GM19463 (cell line): ENCODE results near the gene CRIP1.

ENCODE experiments used
- ATAC-seq: cut with Tn5 transposase; IDR thresholded peaks from one replicate; pipeline ENCODE4 v1.9.1; 2021; ENCODE audit warnings: mild to moderate bottlenecking, moderate library complexity; ENCODE audit not compliant: unreplicated experiment

The CRIP1 gene

GRCh38 chr14:105480199-105480746, 6.4 kb upstream of the CRIP1 start:
- no peak for ATAC-seq

GRCh38 chr14:105480807-105481801, 5.6 kb upstream of the CRIP1 start:
- peak; percentile 59 for ATAC-seq

- ATAC-seq, result peak; percentile 52
Observed at GRCh38 chr14:105481886-105482457, 4.7 kb upstream of the CRIP1 start.

DNA sequence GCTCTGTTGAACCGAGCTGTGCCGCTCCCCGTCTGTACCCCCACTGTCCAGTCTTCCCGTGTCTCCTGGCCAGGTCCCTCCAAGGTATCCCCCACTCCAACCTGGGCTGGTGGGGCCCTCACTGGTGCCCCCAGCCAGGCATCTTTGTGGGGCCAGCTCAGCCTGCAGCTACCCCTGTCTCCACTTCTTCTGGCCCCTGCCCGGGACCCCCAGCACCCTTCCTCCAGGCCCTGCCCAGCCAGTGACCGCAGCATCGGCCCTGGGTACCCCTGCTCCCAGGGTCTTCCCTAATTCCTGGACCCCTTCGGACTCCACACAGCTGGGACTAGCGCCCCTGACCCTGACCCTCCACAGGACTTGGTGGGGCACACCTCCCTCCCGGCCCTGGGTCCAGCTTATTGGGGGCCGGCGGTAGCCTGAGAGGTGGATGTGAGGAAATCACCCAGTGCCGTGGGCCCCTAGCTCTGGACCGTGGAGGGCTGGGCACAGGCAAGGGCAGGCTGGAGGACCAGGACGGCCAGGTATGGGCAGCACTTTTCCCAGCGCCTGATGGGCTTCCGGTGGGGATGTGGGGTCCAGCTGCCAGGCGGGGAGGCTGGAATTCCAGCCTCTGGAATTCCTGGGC, 4.1 kb upstream of the CRIP1 start:
- no peak for ATAC-seq

- no peak for ATAC-seq
Observed at GRCh38 chr14:105483300-105484068, 3.2 kb upstream of the CRIP1 start.

DNA sequence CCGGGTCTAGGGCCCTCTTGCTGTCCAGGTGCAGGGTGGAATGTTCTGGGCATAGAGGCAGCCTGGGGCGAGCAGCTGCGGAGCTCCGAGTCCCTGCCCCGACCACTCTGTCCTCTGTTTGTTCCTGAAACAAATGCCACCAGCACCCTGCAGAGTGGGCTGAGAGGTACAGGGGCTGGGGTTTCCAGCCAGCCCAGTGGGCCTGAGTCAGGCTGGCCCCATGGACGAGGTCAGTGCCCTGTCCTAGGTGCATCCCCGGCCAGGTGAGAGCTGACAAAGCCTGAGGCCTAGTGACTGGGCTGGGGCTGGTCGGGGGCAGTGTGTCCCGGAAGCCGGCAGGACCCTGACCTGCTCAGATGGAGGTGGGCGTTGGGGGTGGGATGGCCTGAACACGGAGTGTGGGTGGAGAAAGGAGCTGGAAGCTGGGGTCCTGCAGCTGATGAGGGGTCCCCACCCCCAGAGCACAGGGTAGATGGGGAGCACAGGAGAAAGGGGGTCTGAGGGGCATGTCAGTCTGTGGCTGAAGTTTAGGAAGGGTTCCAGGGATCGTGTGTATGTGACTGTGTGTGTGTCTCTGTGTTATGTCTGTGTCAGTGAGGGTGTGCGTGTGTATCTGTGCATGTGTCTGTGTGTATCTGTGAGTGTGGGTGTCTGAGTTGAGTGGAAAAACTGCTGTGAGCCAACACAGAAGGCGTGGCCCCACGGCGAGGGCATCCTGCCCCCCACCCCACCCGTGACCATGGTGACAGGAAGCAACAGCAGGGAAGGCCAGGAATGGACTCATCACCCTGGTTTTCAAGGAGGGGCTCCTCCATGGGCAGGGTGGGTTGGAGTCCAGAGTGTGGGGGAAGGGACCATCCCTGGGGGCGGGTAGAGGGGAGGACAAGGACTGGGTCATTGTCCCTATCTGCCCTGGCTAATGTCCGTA, 2.4 kb upstream of the CRIP1 start:
- no peak for ATAC-seq

DNA sequence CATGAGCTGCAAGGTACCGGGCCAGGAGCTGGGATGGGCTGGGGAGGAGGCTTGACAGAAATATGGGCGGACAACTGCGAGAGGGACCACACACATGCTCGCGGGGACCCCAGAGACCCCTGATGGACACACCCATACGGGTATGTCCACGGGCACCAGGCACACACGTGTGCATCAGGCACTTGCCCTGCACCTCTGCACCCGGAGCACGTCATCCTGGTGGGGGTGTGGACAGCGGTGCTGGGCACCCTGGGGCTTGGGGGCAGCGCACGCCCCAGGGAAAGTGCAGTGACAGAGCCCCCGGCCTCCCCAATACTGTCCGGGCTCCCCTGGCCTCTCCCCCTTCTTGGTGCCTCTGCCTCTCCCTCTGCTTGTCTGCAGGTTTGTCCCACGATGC, 1.7 kb upstream of the CRIP1 start:
- ATAC-seq, result no peak

DNA sequence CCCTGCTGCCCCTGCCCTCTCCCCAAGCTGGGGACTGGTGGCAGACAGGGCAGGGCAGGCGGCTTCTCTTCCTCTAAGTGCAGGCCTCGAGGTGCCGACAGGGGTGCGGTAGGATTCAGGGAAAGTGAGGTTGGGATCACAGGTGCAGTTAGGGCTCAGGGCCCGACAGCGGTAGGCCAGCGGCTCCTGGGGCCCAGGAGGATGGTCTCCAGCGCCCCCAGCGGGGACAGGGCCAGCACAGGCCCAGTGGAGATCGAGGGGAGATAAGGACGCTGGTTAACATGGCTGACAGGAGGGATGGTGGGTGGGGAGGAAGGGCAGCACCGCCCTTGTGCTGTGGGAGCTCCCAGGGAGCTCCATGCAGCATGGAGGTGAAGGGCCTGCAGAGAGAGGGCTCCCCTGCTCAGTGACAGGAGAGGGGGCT, 935 bp upstream of the CRIP1 start:
- ATAC-seq, result no peak

- ATAC-seq, result no peak
Observed at GRCh38 chr14:105486974-105487448, 325 bp downstream of the CRIP1 start.

DNA sequence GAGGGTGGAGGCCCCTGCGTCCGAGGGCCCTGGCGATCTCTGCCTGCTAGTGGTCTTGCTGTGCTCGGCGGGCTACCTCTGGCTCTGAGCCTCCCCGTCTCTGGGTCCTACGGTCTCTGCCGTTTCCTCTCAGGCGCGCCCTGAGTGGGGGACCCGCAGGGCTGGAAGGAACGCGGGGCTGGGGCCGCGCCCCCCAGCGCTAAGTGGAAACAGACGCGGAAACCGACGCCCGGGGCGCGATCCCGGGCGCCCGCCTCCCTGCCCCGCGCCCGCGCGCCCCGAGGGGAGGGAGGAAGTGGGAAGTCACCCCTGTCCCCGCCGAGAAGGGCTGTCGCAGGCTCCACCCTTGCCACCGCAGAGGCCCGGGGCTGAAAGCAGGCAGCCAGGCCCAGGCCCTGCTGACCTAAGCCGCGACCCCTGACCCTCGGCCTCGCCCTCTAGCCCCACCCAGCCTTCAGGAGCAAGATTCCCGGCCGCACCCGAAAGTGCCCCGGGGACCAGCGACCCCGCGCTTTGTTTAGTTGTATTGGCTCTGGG, 831 bp downstream of the CRIP1 start:
- ATAC-seq, result no peak

GRCh38 chr14:105487986-105488777, 1.5 kb downstream of the CRIP1 start:
- no peak for ATAC-seq

DNA sequence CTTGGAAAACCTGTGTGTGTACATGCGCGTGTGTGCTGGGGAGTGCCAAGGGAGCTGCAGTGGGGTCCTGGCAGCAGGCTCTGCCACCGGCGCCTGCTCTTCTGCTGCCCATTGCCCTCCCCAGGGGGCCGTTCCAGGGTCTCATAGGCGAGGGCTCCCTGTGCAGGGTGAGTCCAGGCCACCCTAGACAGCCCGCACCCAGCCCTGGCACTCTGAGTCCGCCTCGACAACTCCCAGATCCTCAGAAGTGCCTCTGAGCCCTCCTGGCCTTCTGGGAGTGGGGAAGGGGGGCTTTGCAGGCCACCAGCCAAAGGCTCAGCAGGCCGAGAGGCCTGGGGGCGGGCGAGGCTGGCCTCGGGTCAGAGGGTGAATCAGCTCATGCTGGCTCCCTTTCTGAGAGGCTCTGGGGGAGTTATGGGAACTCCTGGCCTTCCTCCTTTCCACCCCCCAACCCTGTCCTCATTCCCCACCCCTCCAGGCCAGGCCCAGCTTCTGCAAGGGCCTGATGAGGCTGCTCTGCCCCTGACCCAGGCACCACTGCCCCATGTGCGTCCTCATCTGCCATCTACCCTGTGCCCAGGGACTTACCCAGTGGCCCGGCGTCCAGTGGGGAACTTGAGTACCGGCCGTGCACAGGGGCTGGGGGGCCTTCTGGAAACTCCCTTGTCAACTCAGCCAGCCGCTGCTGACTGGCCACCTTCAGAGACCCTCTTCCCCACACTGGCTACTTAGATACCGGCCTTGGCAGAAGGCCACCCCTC, 2.3 kb downstream of the CRIP1 start:
- no peak for ATAC-seq

GRCh38 chr14:105489542-105490266, 3.0 kb downstream of the CRIP1 start:
- ATAC-seq, result no peak

DNA sequence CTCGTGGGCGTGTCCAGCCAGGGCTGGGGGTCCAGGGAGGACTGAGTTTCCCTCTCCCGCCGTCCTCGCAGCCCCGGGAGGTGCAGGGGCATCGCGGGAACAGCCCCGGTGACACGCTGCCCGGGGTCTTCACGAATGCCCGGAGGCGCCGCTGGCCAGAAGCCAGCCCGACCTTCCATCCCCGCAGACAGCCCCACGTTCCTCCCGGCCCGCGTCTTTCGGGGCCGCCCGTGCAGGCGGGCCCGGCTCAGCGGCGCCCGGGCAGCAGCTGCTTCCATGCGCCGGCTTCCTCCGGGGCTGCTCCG, 3.5 kb downstream of the CRIP1 start:
- ATAC-seq, result peak; percentile 1

GRCh38 chr14:105490572-105491365, 4.1 kb downstream of the CRIP1 start, which contains the start of gene TEDC1:
Gene TEDC1, plus strand, starts transcription at chr14:105491246. Its CDS starts 130 bp downstream, at chr14:105491376.
- peak; percentile 64 for ATAC-seq

DNA sequence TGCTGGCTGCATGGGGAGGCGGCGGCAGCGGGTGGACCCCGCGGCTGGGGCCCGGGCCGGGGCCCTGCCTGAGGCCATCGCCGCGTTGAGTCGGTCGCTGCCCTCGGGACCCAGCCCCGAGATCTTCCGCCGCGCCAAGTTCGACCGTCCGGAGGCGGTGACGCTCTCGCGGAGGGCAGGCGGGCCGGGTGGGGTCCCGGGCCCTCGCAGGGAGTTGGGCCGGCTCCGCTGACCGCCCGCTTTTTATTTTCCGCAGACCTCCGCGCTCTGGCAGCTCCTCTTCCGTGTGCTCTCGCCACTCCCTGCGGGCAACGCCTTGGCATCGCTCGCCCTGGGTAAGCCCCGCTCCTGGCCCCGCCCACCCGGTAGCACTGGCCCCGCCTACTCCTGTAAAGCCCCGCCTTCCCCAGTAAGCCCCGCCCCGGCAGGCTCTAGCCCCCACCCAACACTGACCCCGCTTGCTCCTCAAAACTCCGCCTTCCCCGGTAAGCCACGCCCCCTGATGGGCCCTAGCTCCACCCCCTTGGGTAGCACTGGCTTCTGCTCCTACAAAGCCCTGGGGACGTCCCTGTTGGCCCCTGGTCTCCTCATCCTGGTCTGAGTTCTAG, 4.8 kb downstream of the CRIP1 start:
- ATAC-seq, result no peak
